Measurements from ENCODE around the gene ARRDC2.

Gene ARRDC2

DNA sequence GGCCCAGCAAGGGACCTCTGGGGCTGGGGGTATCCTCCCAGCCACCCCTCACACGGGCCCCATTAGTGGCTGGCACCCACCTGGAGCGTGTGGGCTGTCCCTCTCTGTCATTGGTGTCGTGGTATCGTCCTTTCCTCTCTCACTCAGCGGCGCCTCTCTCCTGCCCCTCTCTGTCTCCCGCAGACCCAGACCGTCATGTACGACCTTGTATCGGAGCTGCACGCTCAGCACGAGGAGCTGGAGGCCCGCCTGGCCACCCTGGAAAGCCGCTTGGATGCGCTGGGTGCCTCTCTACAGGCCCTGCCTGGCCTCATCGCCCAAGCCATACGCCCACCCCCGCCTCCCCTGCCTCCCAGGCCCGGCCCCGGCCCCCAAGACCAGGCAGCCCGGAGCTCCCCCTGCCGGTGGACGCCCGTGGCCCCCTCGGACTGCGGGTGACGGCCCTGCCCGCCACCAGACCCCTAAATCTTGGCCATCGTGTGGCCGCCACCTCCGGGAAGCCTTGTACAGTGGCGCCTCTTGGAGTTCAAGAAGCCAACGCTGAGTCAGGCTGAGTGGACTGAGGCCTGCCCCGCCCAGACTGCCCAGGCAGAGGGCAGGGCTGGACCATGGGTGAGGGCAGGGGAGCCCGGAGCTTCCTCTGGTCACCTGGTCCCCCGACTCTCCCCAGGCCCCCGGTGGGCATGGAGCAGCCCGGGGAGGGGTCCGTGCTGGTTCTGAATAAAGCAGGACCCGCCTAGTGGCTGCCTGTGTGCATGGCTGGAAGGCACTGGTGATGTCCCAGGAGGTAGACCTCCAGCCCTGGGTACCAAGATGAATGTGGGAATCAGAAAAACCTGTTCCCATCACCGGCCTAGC is 9.8 kb upstream of the ARRDC2 start:
- no peak for DNase-seq (ENCODE audit: extremely low spot score)
- TF ChIP-seq, protein P1, sequence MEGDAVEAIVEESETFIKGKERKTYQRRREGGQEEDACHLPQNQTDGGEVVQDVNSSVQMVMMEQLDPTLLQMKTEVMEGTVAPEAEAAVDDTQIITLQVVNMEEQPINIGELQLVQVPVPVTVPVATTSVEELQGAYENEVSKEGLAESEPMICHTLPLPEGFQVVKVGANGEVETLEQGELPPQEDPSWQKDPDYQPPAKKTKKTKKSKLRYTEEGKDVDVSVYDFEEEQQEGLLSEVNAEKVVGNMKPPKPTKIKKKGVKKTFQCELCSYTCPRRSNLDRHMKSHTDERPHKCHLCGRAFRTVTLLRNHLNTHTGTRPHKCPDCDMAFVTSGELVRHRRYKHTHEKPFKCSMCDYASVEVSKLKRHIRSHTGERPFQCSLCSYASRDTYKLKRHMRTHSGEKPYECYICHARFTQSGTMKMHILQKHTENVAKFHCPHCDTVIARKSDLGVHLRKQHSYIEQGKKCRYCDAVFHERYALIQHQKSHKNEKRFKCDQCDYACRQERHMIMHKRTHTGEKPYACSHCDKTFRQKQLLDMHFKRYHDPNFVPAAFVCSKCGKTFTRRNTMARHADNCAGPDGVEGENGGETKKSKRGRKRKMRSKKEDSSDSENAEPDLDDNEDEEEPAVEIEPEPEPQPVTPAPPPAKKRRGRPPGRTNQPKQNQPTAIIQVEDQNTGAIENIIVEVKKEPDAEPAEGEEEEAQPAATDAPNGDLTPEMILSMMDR (IDR thresholded peaks at IDR 0.05; ENCODE audit: control extremely low read depth, extremely low read depth, low read depth, missing control alignments) = peak; percentile 9
- POLR2A ChIA-PET = no interaction called here

DNA sequence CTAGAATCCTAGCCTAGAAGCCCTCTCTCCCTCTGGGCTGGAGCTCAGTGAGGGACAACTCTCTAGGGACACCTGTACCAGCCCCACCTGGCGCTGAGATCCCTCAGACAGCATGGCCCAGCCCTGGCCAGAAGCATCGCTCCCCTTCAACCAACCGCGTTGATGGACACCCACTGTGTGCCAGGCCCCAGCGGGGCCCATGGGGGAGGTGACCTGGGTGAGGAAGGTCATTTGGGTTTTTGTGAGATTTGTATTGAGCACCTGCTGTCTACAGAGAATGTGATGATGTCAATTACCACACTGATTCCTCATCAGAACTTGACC is 9.2 kb upstream of the ARRDC2 start:
- TF ChIP-seq, protein P1 (IDR thresholded peaks at IDR 0.05; ENCODE audit: control extremely low read depth, extremely low read depth, low read depth, missing control alignments) = no peak
- CTCF ChIA-PET = interaction anchor here (3.3 to 10.6 kb wide), 5 partner anchors 9 to 64 kb away, joined by 14 to 295 read pairs (median 35); partner anchors contain the start of genes ARRDC2 and CCDC124
- no peak for DNase-seq (ENCODE audit: extremely low spot score)
- POLR2A ChIA-PET = no interaction called here

More for the DNA sequence above, 9.8 kb upstream of the ARRDC2 start:
- CTCF ChIA-PET = interaction anchor here (1.4 to 10.6 kb wide), 10 partner anchors 10 to 291 kb away, joined by 3 to 295 read pairs (median 14); partner anchors contain the start of genes ARRDC2, CCDC124 and RPL18A

DNA sequence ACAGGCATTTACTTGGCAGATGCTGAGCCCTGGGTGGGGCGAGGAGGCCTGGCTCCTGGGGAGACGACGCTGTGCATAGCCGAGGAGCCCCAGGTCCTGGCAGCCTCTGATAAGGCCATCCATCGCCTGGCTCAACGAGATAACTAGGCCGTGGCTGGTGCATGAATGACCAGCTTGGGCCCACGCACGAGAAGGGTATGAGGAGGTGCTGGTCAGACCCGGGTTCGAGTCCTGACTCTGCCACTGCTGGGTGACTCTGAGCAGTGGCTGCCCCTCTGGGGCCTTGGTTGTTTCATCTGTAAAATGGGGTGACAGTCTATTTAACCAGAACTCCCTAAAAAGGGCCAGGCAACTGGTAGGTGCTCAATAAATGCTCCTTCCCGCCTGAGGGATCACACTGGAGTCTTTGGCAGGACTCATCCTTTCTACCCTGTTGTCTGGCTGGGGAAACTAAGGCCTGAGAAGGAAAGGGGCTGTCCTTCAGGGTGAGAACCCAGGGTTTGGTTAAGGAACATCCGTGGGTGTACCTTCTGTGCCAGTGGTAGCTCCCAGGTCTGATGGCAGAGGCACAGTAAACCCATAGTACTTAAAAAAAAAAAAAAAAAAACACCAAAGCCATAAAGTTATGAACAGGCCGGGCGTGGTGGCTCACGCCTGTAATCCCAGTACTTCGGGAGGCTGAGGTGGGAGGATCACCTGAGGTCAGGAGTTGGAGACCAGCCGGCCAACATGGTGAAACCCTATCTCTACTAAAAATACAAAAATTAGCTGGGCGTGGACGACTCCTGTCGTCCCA is 8.1 kb upstream of the ARRDC2 start:
- DNase-seq (ENCODE audit: extremely low spot score) = no peak
- TF ChIP-seq, protein P1 (IDR thresholded peaks at IDR 0.05; ENCODE audit: control extremely low read depth, extremely low read depth, low read depth, missing control alignments) = no peak
- POLR2A ChIA-PET = no interaction called here
- CTCF ChIA-PET = interaction anchor here (1.6 to 10.6 kb wide), 4 partner anchors 55 to 141 kb away, joined by 5 to 295 read pairs (median 59); partner anchors contain the start of genes CCDC124 and RPL18A

- TF ChIP-seq, protein P1 (IDR thresholded peaks at IDR 0.05; ENCODE audit: control extremely low read depth, extremely low read depth, low read depth, missing control alignments) = no peak
- POLR2A ChIA-PET = no interaction called here
- DNase-seq (ENCODE audit: extremely low spot score) = no peak
- CTCF ChIA-PET = interaction anchor here (1.6 to 10.6 kb wide), 4 partner anchors 56 to 141 kb away, joined by 5 to 295 read pairs (median 59); partner anchors contain the start of genes CCDC124 and RPL18A
Measured at GRCh38 chr19:18000480-18000914, 7.5 kb upstream of the ARRDC2 start.

DNA sequence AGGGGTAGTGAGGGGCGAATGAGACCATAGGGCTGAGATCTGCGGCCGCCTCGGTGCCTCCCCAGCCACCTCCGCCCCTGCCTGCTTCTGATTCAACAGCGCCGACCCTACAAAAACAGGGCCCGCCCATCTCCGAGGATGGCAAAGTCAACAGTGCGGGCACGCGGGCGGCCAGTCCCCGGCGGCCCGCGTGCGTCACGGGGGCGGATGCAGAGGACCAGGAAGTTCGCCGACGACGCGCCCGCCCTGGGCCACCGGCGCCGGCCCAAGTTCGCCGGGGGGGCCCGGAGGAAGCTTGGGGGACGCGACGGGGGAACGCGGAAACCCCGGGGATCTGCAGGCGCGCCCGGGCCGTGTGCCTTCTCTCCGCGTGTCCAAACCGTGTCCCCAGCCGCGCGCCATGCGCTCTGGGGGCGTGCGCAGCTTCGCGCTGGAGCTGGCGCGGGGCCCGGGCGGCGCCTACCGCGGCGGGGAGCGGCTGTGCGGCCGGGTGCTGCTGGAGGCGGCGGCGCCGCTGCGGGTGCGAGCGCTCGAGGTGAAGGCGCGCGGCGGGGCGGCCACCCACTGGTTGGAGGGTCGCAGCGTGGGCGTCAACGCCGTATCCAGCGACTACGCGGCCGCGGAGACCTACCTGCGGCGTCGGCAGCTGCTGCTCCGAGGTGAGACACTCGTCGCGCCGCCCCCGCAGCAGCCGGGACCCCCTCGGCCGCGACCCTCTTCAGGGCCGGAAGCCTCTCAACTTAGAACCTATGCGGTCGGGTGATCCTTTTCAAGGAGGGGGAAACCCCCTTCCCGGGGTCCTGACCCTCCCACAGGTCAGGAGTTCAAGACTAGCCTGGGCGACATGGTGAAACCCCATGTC is 6.8 kb upstream of the ARRDC2 start:
- ChIA-PET CTCF (interaction anchor here (0.7 to 10.6 kb wide), 6 partner anchors 52 to 160 kb away, joined by 3 to 295 read pairs (median 6); partner anchors contain the start of genes CCDC124 and RPL18A), POLR2A (interaction anchor here (1.0 kb wide), 1 partner anchor 110 kb away, joined by 6 read pairs; no protein-coding TSS in a partner anchor)
- TF ChIP-seq, protein P1 (IDR thresholded peaks at IDR 0.05; ENCODE audit: control extremely low read depth, extremely low read depth, low read depth, missing control alignments) = no peak
- peak; percentile 89 for DNase-seq (ENCODE audit: extremely low spot score)
